SHP77 (cell line): ENCODE measurements around the gene HLA-G.
"Not testable (repeated sequence)": the region's sequence is repeated elsewhere in the genome, so short reads cannot be mapped to it uniquely, and the experiment has no call there.

Experiments used
- DNase-seq, 2 experiments: peaks; one replicate each; lab custom pipeline; 2025; lab: John Stamatoyannopoulos, UW

Gene HLA-G

GRCh38 chr6:29870104-29870503 is 42.5 kb downstream of the HLA-G start:
- no peak for DNase-seq

- DNase-seq = no peak
Observed at GRCh38 chr6:29872791-29873190, 45.2 kb downstream of the HLA-G start.

- no peak for DNase-seq
Observed at GRCh38 chr6:29875257-29875656, 47.6 kb downstream of the HLA-G start.

GRCh38 chr6:29875734-29876133 is 48.1 kb downstream of the HLA-G start:
- DNase-seq = not testable (repeated sequence)
